ENCODE results near the gene CD84.

DNA sequence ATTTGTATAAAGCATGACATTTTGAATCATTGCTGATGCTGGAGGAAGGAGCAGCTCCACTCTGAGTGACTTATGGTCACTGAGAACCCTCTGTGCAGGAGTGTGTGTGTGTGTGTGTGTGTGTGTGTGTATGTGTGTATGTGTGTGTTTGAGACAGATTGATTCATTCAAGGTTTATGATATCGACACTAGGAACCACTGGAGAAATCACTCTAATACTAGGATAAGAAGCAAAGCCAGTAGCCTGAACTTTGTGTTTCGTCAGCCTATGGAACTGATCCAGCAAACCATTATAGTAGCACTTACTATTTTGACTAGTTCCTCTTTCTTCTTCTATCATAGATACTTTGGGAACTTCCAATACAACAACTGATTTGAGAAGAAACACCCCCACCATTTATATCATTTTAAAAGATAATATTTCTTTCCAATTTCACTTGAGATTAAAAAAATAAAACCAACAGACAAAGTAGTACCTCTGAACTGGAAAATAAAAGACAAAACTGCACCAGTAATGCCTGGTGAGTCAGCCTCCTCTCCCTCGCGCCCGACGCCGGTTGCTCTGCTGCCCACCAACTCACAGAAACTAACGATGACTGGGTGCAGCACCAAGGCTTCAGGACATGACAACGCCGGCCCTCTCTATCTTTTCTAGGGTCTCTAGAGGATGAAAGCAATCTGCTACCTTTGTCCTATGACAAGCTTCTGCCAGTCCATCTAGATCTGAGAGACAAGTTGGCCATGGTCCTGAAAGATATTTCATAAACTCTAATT, 46.6 kb upstream of the CD84 start:
- TF ChIP-seq, protein P1, sequence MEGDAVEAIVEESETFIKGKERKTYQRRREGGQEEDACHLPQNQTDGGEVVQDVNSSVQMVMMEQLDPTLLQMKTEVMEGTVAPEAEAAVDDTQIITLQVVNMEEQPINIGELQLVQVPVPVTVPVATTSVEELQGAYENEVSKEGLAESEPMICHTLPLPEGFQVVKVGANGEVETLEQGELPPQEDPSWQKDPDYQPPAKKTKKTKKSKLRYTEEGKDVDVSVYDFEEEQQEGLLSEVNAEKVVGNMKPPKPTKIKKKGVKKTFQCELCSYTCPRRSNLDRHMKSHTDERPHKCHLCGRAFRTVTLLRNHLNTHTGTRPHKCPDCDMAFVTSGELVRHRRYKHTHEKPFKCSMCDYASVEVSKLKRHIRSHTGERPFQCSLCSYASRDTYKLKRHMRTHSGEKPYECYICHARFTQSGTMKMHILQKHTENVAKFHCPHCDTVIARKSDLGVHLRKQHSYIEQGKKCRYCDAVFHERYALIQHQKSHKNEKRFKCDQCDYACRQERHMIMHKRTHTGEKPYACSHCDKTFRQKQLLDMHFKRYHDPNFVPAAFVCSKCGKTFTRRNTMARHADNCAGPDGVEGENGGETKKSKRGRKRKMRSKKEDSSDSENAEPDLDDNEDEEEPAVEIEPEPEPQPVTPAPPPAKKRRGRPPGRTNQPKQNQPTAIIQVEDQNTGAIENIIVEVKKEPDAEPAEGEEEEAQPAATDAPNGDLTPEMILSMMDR (IDR thresholded peaks at IDR 0.05): no peak
- no peak for TF ChIP-seq POLR2A (IDR thresholded peaks at IDR 0.05)
